HUES64 (cell line): ENCODE data around the gene IDH3B.

ENCODE experiments used
- H3K27ac ChIP-seq: 2 replicates; pipeline ENCODE4 v1.7.0; 2013; ENCODE audit warnings: low read depth, low read length, inconsistent platforms
- H3K27me3 ChIP-seq: 2 replicates; pipeline ENCODE4 v1.6.1; 2013; ENCODE audit warnings: mild to moderate bottlenecking, low read length; ENCODE audit not compliant: insufficient read depth
- H3K36me3 ChIP-seq: 2 replicates; pipeline ENCODE4 v1.6.1; 2013; ENCODE audit warnings: mild to moderate bottlenecking, low read length; ENCODE audit not compliant: insufficient read depth
- H3K4me1 ChIP-seq: 2 replicates; pipeline ENCODE4 v1.6.1; 2013; ENCODE audit warnings: mild to moderate bottlenecking, low read length, moderate library complexity; ENCODE audit not compliant: insufficient read depth
- H3K4me3 ChIP-seq: 2 replicates; pipeline ENCODE4 v1.5.1; 2013; ENCODE audit warnings: mild to moderate bottlenecking, low read length, moderate library complexity
- H3K9ac ChIP-seq: 2 replicates; pipeline ENCODE4 v1.6.1; 2013; ENCODE audit warnings: mild to moderate bottlenecking, low read depth, low read length
- H3K9me3 ChIP-seq: 2 replicates; pipeline ENCODE4 v1.6.1; 2013; ENCODE audit warnings: low read depth, low read length; ENCODE audit not compliant: insufficient read depth
- WGBS: fragments of 150-250, 120-280 bp; methylation state at CpG from one replicate; pipeline ENCODE4 v1.1.7; 2013; ENCODE audit warnings: missing lambda C conversion rate; 5-methylcytosine and 5-hydroxymethylcytosine counted together

IDH3B gene

DNA sequence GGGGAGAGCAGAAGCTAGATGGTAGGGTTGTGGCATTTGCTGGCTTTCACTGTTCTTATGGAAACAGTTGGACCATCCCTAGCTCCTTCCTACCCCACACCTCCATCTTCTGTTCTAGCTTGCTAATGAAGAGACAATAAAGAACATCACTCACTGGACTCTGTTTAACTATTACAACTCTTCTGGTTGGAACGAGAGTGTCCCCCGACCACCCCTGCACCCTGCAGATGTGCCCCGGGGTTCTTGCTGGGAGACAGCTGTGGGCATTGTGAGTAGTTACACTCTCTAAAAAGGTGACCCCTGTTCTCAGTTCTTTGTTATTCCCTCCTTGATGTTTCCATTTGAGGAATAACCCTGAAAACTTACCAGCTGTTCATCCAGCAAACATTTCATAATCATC, 51.9 kb downstream of the IDH3B start:
- 91% methylated on average over 3 of the region's 3 CpGs for WGBS
- no peak overlapping the region for H3K4me3 ChIP-seq
- H3K9ac ChIP-seq: no peak overlapping the region
- H3K4me1 ChIP-seq: no peaks in the 10 kb centered on the region
- no peak overlapping the region for H3K27ac ChIP-seq
- H3K27me3 ChIP-seq: peaks cover 12% of the 10 kb centered on the region
- no peaks in the 10 kb centered on the region for H3K36me3 ChIP-seq
- H3K9me3 ChIP-seq: peaks cover 5% of the 10 kb centered on the region

DNA sequence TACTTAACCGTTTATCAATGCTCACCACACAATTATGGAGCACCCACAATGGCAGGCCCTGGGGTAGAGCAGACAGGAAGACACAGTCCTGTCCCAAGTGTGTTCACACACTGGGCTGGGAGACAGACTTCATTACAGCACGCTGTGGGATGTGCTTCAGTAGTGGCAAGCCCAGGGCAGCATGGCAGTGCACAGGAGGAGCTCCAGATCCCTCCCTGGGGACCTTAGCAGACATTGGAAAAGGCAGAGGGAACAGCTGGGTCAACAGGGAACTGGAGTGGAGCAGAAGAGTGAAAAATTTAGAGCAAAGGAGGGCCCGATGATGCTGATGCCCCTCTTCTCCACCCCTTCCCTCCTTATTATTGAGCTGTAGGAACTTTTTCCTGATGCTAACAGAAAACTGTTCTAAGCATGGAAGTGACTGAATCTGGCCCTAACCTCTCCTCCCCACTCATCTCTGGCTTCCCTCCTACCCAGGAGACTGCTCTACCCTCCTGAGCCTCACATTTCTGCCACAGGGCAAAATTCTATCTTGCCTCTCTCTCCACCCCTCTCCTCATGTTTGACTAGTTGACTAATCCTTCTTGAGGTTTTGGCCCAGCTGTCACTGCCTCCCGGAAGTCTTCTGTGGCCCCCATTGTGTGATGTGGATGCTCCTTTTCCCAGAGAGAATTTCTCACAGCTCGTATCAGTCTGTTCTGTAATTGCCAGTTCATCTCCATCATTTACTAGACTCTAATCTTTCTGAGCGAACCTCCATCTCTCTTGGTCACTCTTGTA, 52.9 kb downstream of the IDH3B start:
- no peak overlapping the region for H3K4me3 ChIP-seq
- 85% methylated on average over 6 of the region's 6 CpGs for WGBS

DNA sequence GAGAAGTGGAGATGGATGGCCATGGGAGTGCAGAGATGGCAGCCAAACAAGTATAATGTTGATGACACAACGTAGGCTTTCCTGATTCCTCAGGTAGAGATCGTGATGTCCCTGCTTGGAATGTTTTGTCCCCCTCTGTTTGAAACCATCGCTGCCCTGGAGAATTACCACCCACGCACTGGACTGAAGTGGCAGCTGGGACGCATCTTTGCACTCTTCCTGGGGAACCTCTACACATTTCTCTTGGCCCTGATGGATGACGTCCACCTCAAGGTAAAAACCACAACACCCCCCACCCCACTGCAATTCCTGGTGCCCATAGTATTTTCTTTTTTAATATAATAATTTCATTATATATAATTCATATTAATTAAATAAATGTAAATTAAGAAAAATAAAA, 53.7 kb downstream of the IDH3B start:
- 95% methylated on average over 6 of the region's 6 CpGs for WGBS

More for the DNA sequence above, 52.9 kb downstream of the IDH3B start:
- H3K9ac ChIP-seq: no peak overlapping the region
- no peaks in the 10 kb centered on the region for H3K36me3 ChIP-seq
- peaks cover 13% of the 10 kb centered on the region for H3K9me3 ChIP-seq
- no peak overlapping the region for H3K27ac ChIP-seq
- peaks cover 9% of the 10 kb centered on the region for H3K27me3 ChIP-seq
- no peaks in the 10 kb centered on the region for H3K4me1 ChIP-seq

More for the DNA sequence above, 53.7 kb downstream of the IDH3B start:
- Histone ChIP-seq H3K4me3 (no peak overlapping the region), H3K9ac (no peak overlapping the region), H3K27me3 (peaks cover 7% of the 10 kb centered on the region; the same call in 1 of the 2 replicates), H3K27ac (no peak overlapping the region), H3K4me1 (no peaks in the 10 kb centered on the region), H3K36me3 (no peaks in the 10 kb centered on the region), H3K9me3 (peaks cover 19% of the 10 kb centered on the region)
